ENCODE results near the gene EVI5.

The EVI5 gene

GRCh38 chr1:92795166-92795565 lies 10.3 kb upstream of the EVI5 start:
- TF ChIP-seq EZH2phosphoT487 (IDR thresholded peaks at IDR 0.05; ENCODE audit: borderline replicate concordance, low read length) = no peak
- TF ChIP-seq CTCF (IDR thresholded peaks at IDR 0.05; ENCODE audit: low read depth, low read length, poor library complexity, severe bottlenecking) = no peak
- H3K79me2 ChIP-seq (ENCODE audit: control insufficient read depth, low read length) = no peaks in the 10 kb centered on the region

DNA sequence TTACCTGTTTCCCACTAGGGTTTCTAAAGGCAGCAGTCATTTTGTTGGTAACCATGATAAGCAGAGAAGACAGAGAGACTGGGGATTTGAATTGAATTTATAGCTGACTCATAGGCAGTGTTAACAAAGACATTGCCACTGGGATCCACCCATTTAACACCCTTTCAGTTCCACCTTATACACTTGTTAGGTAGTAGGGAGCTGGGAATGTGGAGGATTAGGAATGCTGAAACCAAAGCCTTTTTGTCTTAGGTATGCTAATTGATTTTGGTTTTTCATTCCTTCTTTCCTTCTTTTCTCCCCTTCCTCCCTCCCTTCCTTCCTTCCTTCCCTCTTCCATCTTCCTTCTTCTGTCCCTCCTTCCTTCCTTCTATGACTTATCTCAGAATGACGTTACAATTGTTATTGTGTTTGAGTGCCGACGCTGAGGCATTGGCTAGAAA lies 7.5 kb upstream of the EVI5 start:
- H3K4me3 ChIP-seq (ENCODE audit: low read length) = no peak overlapping the region
- peaks cover 17% of the 10 kb centered on the region for H3K27me3 ChIP-seq (ENCODE audit: control insufficient read depth, low read length)
- no peak overlapping the region for H3K27ac ChIP-seq (ENCODE audit: low read depth, low read length)

More at GRCh38 chr1:92795166-92795565, 10.3 kb upstream of the EVI5 start:
- Histone ChIP-seq H4K20me1 (ENCODE audit: control insufficient read depth, insufficient read depth, low read depth, low read length) (no peaks in the 10 kb centered on the region), H3K36me3 (ENCODE audit: control insufficient read depth, low read length) (no peaks in the 10 kb centered on the region), H3K9me3 (ENCODE audit: control insufficient read depth, insufficient read depth, low read length) (no peaks in the 10 kb centered on the region), H3K27me3 (ENCODE audit: control insufficient read depth, low read length) (peaks cover 17% of the 10 kb centered on the region), H3K4me1 (ENCODE audit: control insufficient read depth, low read length) (no peaks in the 10 kb centered on the region), H3K4me3 (ENCODE audit: low read length) (no peak overlapping the region), H3K4me2 (ENCODE audit: low read length) (no peak overlapping the region), H3K9me2 (replicated peaks; ENCODE audit: control insufficient read depth, low read length) (no peaks in the 10 kb centered on the region), H3K27ac (ENCODE audit: low read depth, low read length) (no peak overlapping the region), H3F3A (ENCODE audit: control insufficient read depth, insufficient read depth) (no peaks in the 10 kb centered on the region)

DNA sequence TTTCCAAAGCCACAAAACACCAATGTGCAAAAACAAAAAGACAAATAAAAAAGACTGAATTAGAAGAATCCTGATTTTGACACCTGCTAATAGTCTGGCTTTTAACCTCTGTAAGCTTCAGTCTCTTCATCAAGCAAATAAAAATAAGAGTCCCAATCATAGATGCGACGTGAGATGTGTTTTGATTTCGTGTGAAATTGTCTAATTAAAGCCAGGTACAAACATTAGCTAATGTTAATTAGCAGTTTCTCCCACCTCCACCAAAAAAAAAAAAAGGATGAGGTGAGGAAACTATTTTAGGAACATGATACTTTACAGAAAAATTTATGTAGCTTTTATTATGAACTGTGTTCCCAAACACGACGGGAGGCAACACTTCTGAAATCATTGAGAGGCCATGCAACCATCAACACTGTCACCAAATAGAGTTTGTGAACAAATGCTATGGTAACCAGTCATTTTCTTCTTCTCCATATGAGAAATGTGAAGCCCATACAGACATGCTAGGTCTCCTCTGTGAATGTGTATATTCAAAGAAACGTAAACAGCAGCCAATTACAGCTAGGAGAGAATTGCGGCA lies 6.7 kb upstream of the EVI5 start:
- H3K27ac ChIP-seq (ENCODE audit: low read depth, low read length) = no peak overlapping the region
- H3K79me2 ChIP-seq (ENCODE audit: control insufficient read depth, low read length) = no peaks in the 10 kb centered on the region
- TF ChIP-seq CTCF (IDR thresholded peaks at IDR 0.05; ENCODE audit: low read depth, low read length, poor library complexity, severe bottlenecking) (no peak), EZH2phosphoT487 (IDR thresholded peaks at IDR 0.05; ENCODE audit: borderline replicate concordance, low read length) (no peak)

More for the DNA sequence above, 7.5 kb upstream of the EVI5 start:
- TF ChIP-seq EZH2phosphoT487 (IDR thresholded peaks at IDR 0.05; ENCODE audit: borderline replicate concordance, low read length) (no peak), CTCF (IDR thresholded peaks at IDR 0.05; ENCODE audit: low read depth, low read length, poor library complexity, severe bottlenecking) (no peak)
- Histone ChIP-seq H3K9me2 (replicated peaks; ENCODE audit: control insufficient read depth, low read length) (no peaks in the 10 kb centered on the region), H3K4me2 (ENCODE audit: low read length) (no peak overlapping the region), H3K4me1 (ENCODE audit: control insufficient read depth, low read length) (no peaks in the 10 kb centered on the region), H3K9me3 (ENCODE audit: control insufficient read depth, insufficient read depth, low read length) (no peaks in the 10 kb centered on the region), H4K20me1 (ENCODE audit: control insufficient read depth, insufficient read depth, low read depth, low read length) (no peaks in the 10 kb centered on the region), H3F3A (ENCODE audit: control insufficient read depth, insufficient read depth) (no peaks in the 10 kb centered on the region), H3K79me2 (ENCODE audit: control insufficient read depth, low read length) (no peaks in the 10 kb centered on the region), H3K36me3 (ENCODE audit: control insufficient read depth, low read length) (no peaks in the 10 kb centered on the region)

More for the DNA sequence above, 6.7 kb upstream of the EVI5 start:
- Histone ChIP-seq H3K4me3 (ENCODE audit: low read length) (no peak overlapping the region), H4K20me1 (ENCODE audit: control insufficient read depth, insufficient read depth, low read depth, low read length) (no peaks in the 10 kb centered on the region), H3K9me2 (replicated peaks; ENCODE audit: control insufficient read depth, low read length) (no peaks in the 10 kb centered on the region), H3F3A (ENCODE audit: control insufficient read depth, insufficient read depth) (no peaks in the 10 kb centered on the region; the same call in 1 of the 2 replicates), H3K9me3 (ENCODE audit: control insufficient read depth, insufficient read depth, low read length) (no peaks in the 10 kb centered on the region), H3K4me1 (ENCODE audit: control insufficient read depth, low read length) (no peaks in the 10 kb centered on the region), H3K27me3 (ENCODE audit: control insufficient read depth, low read length) (peaks cover 17% of the 10 kb centered on the region), H3K36me3 (ENCODE audit: control insufficient read depth, low read length) (no peaks in the 10 kb centered on the region), H3K4me2 (ENCODE audit: low read length) (no peak overlapping the region)
